GM19239 (cell line): ENCODE data around the gene QPRT.
"Not testable (repeated sequence)": the region's sequence is repeated elsewhere in the genome, so short reads cannot be mapped to it uniquely, and the experiment has no call there.

Experiments used
- DNase-seq: peaks from one replicate; pipeline ENCODE4 v3.0.0; 2011; ENCODE audit warnings: low spot score; ENCODE audit not compliant: insufficient read length
- FAIRE-seq: peaks from 2 replicates; lab custom pipeline; 2011; peaks lifted over from hg19 to GRCh38; lab: Jason Lieb, UNC

Gene QPRT

DNA sequence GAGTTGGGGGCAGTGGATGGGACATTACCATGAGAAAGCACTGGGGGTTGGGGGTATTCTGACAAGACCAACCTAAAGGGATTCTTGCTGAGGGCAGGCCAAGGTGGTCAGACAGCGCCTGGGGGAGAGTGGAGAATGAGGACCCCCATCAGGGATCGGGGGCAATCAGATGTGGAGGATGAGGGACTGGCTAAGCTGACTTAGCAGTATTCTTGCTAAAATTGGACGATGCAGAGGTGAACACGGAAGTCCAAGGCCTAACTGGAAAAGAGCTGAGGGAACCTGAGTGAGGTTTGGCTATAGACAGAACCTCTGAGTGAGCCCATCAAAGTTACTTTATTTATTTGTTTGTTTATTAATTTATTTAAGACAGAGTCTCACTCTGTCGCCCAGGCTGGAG, 9.2 kb downstream of the QPRT start:
- DNase-seq (no peak), FAIRE-seq (no peak)

DNA sequence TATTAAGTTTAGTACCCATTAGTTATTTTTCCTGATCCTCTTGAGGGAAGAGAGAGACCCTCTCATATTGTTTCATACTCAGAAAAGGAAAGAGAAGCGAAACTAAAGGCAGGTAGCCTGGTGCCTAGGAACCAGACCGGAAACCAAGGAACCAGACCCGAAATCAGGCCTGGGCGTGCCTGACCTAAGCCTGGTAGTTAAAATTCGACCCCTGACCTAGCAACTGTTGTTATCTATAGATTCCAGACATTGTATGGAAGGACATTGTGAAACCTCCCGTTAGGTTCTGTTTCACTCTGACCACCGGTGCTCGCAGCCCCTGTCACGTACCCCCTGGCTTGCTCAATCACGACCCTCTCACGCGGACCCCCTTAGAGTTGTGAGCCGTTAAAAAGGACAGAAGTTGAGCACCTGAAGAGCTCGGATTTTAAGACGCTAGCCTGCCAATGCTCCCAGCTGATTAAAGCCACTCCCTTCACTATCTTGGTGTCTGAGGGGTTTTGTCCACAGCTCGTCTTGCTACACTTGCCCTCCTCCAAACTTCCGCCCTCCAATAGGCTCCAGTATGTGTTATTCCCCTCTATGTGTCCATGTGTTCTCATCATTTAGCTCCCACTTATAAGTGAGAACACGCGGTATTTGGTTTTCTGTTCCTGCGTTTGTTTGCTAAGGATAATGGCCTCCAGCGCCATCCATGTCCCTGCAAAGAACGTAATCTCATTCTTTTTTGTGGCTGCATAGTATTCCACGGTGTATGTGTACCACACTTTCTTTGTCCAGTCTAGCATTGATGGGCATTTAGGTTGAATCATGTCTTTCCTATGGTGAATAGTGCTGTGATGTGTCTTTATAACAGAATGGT, 10.7 kb downstream of the QPRT start:
- peak; percentile 71 for FAIRE-seq
- DNase-seq = not testable (repeated sequence)

DNA sequence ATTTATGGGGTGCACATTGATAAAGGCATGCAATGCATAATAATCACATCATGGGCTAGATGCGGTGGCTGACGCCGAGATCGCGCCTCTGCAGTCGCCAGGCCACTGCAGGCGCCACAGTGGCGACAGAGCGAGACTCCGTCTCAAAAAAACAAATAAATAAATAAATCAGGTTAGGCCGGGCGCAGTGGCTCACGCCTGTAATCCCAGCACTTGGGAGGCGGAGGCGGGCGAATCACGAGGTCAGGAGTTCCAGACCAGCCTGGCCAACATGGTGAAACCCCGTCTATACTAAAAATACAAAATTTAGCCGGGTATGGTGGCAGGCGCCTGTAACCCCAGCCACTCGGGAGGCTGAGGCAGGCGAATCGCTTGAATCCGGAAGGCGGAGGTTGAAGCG, 13.6 kb downstream of the QPRT start:
- FAIRE-seq, DNase-seq: not testable (repeated sequence)

DNA sequence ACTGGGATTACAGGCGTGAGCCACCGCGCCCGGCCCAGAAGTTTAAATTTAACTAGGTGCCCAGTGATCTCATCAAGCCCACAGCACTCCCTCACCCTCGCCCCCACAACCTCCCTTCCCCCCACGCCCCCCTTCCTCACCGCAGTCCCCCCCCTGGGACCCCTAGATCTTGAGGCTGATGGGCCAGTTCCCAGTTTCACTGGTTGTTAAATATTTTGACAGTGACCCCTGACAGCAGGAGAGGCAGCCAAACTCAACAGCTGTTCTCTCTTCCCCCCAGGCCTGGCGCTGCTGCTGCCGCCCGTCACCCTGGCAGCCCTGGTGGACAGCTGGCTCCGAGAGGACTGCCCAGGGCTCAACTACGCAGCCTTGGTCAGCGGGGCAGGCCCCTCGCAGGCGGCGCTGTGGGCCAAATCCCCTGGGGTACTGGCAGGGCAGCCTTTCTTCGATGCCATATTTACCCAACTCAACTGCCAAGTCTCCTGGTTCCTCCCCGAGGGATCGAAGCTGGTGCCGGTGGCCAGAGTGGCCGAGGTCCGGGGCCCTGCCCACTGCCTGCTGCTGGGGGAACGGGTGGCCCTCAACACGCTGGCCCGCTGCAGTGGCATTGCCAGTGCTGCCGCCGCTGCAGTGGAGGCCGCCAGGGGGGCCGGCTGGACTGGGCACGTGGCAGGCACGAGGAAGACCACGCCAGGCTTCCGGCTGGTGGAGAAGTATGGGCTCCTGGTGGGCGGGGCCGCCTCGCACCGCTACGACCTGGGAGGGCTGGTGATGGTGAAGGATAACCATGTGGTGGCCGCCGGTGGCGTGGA, 15.6 kb downstream of the QPRT start:
- FAIRE-seq = no peak
- DNase-seq = no peak

DNA sequence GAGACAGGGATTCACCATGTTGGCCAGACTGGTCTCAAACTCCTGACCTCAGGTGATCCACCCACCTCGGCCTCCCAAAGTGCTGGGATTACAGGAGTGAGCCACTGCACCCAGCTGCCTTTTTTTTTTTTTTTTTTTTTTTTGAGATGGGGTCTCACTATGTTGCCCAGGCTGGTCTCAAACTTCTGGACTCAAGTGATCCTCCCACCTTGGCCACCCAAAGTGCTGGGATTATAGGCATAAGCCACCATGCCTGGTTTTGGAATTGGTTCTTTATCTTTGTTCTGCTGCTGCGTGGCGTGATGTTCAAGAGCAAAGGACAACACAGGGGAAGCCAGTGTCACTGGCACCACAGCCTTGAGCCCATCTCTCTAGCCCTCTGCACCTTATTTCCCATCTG, 16.7 kb downstream of the QPRT start:
- not testable (repeated sequence) for DNase-seq, FAIRE-seq

DNA sequence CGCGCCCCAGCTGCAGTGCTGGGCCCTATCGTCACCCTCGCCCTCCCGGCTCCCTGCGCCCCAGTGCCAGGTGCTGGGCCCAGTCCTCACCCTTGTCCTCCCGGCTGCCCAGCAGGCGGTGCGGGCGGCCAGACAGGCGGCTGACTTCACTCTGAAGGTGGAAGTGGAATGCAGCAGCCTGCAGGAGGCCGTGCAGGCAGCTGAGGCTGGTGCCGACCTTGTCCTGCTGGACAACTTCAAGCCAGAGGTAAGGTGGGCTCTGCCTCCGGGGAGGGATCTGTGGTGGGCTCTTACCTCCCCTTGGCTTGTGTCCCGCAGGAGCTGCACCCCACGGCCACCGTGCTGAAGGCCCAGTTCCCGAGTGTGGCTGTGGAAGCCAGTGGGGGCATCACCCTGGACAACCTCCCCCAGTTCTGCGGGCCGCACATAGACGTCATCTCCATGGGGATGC, 17.9 kb downstream of the QPRT start:
- FAIRE-seq (no peak), DNase-seq (no peak)

DNA sequence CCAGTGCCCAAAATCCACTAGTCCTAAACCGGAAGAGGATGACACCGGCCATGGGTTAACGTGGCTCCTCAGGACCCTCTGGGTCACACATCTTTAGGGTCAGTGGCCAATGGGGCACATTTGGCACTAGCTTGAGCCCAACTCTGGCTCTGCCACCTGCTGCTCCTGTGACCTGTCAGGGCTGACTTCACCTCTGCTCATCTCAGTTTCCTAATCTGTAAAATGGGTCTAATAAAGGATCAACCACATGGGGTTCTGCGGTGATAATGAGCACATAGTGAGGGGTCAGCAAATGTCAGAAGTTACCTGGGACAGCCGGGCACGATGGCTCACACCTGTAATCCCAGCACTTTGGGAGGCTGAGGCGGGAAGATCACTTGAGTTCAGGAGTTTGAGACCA, 18.4 kb downstream of the QPRT start:
- no peak for DNase-seq
- no peak for FAIRE-seq

DNA sequence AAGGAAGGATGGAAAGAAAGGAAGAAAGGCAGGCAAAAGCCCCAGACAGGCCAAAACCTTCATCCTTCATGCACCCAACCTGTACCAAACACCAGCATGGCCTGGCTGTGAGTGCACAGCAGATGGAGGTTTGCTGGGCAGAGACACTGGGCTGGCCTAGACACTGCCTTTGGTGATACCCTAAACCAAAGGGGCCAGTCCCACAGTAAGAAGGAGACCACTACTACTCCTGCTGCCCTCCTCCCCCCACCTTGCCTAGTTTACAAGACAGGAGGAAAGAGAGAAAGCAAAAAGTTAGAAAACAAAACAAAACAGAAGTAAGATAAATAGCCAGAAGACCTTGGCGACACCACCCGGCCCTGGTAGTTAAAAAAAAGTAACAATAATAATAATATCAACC, 19.1 kb downstream of the QPRT start:
- no peak for DNase-seq
- FAIRE-seq = no peak

DNA sequence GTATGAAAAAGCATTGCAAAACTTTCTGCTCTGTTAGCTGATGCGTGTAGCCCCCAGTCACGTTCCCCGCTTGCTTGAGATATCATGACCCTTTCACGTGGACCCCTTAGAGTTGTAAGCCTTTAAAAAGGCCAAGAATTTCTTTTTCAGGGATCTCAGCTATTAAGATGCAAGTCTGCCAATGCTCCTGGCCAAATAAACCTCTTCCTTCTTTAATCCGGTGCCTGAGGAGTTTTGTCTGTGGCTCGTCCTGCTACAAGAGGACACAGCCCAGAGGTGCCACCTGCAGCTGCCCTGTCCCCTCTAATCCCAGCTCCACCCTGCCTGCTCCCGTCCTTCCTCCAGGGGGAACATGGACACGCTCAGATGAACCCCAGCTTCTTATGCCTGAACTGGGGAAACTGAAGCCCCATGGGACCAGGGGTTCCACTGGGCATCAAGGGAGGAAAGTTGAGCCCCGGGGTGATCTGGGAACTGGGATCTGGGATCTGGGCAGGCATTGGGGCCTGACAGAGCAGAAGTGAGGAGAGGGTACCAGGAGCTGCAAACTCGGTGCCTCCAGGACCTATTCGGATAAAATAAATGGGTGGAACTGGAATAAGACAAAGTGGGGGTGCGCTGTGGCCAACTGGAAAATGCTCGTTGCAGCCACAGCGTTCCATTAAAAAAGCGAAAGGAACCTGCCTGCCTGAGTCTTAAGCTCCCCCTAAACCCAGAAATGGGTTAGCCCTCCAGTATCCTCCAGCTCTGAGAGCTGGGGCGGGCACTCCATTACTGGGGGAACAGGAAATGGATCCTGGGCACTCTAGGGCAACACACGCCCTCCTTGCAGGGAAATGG, 19.7 kb downstream of the QPRT start:
- FAIRE-seq = no peak
- no peak for DNase-seq

DNA sequence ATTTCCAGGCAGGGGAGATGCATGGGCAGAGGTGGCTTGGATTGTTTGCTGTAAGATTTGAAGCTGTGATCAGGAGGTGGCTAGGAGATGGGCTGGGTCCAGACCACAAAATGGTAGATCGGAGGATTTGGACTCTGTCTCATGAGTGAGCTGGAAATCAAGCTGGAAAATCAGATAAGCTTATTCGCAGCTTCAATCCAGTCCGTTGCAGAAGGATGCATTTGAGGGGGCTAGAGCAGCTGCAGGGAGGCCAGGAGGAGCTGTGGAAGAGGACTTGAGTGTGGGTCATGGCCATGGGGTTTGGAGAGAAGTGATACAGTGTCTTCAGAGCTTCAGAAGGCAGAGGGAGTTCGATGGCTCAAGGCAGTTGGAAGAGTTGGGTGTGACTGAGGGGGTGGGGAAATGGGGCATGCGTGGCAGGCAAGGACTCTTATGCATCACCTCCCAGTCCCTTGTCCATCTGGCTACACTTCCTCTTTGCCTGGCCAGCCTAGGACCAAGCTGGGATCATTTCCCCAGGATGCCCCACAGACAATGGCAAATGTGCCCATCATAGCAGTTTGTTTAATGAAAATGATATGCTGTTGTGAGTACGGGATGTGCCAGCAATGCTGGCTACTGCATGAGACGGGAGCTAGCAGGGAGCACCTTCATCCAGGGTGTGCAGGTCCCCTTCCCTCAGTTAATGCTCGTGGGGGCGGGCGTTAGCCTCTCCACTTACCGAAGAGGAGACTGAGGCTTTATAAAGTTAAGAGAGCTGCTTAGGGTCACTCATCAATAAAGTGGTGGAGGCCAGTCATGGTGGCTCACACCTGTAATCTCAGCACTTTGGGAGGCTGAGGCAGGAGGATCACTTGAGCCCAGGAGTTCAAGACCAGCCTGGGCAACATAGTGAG, 20.6 kb downstream of the QPRT start:
- FAIRE-seq = no peak
- DNase-seq = no peak

DNA sequence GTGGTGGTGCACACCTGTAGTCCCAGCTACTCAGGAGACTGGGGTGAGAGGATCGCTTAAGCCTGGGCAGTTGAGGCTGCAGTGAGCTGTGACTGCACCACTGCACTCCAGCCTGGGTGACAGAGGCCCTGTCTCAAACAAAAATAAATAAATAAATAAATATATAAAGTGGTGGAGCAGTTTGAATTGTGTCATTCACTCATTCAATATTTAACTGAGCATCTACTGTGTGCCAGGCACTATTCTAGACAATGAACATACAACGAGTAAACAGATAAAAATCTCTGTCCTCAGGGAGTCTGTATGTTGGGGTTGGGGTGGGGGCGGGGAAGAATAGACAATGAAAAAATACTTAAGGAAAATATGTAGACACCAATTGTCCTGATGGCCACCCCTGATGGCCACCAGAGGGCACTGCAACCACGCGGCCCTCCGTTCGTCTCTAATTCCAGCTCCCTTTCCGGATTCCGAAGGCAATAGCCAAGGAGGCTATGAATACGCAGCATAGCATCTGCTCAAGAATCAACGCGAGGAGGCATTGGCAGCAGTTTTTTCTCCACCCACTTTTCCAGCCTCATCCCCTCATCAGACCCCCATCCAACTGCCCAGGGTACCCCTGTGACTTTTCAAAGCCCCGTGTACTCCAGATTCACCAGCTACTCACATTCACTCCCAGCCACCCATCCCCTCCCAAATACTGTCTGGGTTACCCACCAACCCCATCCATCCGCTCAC, 21.4 kb downstream of the QPRT start:
- peak; percentile 63 for DNase-seq
- peak; percentile 37 for FAIRE-seq

DNA sequence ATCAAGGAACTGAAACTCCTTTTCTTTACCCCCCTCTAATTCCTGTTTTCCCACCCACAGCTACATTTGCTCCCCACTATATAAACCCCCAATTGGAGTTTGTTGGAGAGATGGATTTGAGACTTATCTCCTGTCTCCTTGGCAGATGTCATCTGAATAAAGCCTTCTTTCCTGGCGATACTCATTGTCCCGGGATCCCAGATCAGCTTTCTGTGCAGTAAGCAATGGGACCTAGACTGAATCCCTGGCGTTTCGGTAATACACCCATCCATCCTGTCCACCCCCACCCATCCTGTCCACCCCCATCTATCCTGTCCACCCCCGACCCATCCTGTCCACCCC, 22.2 kb downstream of the QPRT start:
- DNase-seq (no peak), FAIRE-seq (peak; percentile 4)

DNA sequence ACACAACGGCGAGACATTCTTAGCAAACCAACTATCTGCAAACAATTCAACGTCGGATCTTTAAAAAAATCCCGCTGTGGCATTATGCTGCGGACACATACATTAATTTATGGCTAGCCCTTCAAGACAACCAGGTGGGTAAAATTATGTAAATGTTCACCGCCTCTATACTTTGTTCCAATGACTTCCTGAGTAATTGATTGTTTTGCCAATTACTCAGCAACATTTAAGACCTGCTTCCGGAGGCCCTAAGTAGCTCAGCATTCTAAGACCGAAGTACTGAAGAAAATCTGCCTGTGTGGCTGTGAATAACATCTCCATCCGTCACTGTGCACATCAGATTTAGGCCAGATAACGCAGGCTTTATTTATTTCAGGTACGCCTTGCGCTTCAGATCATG, 23.3 kb downstream of the QPRT start:
- FAIRE-seq = no peak
- no peak for DNase-seq

DNA sequence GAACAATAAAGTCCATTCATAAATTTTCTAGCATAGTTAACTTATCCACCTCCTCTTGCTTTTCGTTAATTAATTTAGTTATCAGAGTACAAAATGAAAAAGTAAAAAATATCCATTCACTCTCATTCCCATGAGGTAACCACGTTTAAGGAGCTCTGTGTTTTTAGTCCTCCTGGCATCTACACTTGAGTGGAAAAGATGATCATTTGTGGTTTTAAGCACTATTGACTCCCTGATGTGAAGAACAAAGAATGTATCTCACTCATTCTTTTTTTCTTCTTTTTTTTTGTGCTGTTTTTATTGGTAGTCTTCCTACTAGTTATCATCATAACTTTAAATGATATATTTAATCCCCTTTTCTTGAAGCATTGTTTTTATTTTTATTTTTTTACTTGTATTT, 26.1 kb downstream of the QPRT start:
- no peak for DNase-seq
- no peak for FAIRE-seq

DNA sequence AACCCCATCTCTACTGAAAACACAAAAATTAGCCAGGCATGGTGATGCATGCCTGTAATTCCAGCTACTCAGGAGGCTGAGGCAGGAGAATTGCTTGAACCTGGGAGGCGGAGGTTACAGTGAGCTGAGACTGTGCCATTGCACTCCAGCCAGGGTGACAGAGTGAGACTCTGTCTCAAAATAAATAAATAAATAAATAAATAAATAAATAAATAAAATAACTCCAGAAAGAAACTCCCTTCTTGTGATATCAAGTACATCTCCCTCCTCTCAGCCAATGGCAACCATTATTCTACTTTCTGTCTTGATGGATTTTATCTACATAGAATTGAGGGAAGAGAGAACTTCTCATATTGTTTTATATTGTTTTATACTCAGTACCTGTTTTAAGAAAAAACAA, 28.2 kb downstream of the QPRT start:
- FAIRE-seq, DNase-seq: not testable (repeated sequence)

DNA sequence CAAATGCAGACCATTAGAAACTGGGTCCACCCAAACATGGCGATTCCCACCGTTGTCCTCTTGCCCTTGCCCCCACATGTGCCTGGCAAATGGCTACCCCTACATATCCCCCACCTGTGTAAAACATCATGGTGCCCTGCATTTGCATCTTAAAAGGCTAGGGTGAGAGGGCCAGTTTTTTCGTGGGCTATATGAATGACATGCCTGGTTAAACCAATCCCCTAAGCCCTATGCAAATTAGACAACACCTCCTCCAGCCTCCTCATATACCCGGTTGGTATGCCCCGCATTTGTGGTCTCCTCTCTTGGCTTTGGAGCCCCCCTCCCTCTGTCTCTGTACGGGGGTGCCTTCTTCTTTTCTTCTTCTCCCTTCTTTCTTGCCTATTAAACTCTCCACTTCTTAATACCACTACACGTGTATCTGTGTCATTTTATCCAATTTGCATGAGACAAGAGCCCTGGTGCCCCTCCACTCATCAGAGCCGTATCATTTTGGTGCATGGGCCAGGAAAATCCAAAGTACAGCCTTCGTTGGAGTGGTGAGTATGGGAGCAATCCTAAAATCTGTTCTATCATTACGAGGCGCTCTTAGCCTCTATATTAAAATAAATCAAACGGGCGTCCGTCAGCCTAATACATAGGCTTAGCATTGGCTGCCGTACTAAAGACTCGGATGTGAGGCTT, 30.1 kb downstream of the QPRT start:
- DNase-seq (no peak), FAIRE-seq (no peak)

DNA sequence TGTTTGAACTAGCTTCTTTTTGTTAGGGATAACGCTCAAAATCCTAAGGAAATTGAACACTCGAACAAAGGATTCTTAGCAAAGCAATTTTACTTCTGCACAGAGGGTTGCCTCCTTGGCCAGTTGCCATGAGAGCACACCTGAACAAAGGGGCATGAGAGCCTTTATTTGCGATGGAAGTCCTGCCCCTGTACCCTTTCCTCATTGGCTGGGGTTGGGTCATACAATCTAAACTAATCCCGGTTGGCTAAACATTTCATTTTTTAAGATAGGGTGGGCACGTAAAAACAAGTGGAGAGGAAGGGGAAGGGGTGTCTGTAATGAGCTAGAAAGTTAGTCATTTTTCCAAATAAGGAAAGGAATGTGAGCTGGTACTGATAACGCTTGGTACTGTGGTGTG, 30.7 kb downstream of the QPRT start:
- not testable (repeated sequence) for FAIRE-seq, DNase-seq
